Astrocyte (in vitro differentiated cells and primary cell): Measurements from ENCODE around the gene KHK. TPM values are rescaled to one million over a fixed set of nuclear protein-coding genes. Genes with fewer than 3 reads are reported as not detected.

Source experiments
- DNase-seq: peaks from one replicate; pipeline ENCODE4 v3.0.0-alpha.2; 2010; ENCODE audit warnings: low read depth
- FAIRE-seq: peaks from 2 replicates; lab custom pipeline; 2011; peaks lifted over from hg19 to GRCh38; lab: Jason Lieb, UNC
- H2AFZ ChIP-seq: 2 replicates; pipeline ENCODE4 v1.6.0; 2012; ENCODE audit warnings: low read depth, low read length, inconsistent platforms
- H3K27ac ChIP-seq: 2 replicates; pipeline ENCODE4 v1.5.1; 2011; ENCODE audit warnings: low read depth, low read length, inconsistent platforms
- H3K27me3 ChIP-seq: 2 replicates; pipeline ENCODE4 v1.6.0; 2011; ENCODE audit warnings: low read length, inconsistent platforms; ENCODE audit not compliant: insufficient read depth
- H3K36me3 ChIP-seq: 2 replicates; pipeline ENCODE4 v1.5.1; 2011; ENCODE audit warnings: low read length, inconsistent platforms; ENCODE audit not compliant: insufficient read depth
- H3K4me1 ChIP-seq: 2 replicates; pipeline ENCODE4 v1.5.1; 2011; ENCODE audit warnings: low read length, inconsistent platforms; ENCODE audit not compliant: insufficient read depth
- H3K4me2 ChIP-seq: 2 replicates; pipeline ENCODE4 v1.6.0; 2012; ENCODE audit warnings: low read length, inconsistent platforms
- H3K4me3 ChIP-seq: 2 replicates; pipeline ENCODE4 v1.5.1; 2011; ENCODE audit warnings: low read depth, mild to moderate bottlenecking, low read length, inconsistent platforms; ENCODE audit not compliant: insufficient read depth
- H3K79me2 ChIP-seq: 2 replicates; pipeline ENCODE4 v1.6.0; 2012; ENCODE audit warnings: mild to moderate bottlenecking, low read length, inconsistent platforms; ENCODE audit not compliant: insufficient read depth
- H3K9ac ChIP-seq: 2 replicates; pipeline ENCODE4 v1.6.0; 2012; ENCODE audit warnings: mild to moderate bottlenecking, low read length, inconsistent platforms
- H3K9me3 ChIP-seq: 2 replicates; pipeline ENCODE4 v1.5.1; 2012; ENCODE audit warnings: low read depth, mild to moderate bottlenecking, low read length, inconsistent platforms; ENCODE audit not compliant: insufficient read depth
- H4K20me1 ChIP-seq: 2 replicates; pipeline ENCODE4 v1.6.0; 2012; ENCODE audit warnings: low read length, inconsistent platforms; ENCODE audit not compliant: insufficient read depth
- H3K27ac Mint-ChIP-seq: one replicate; pipeline ENCODE4 v1.8.0; 2021; ENCODE audit warnings: mild to moderate bottlenecking, mixed read lengths; ENCODE audit not compliant: unreplicated experiment
- H3K27me3 Mint-ChIP-seq: one replicate; pipeline ENCODE4 v1.8.0; 2021; ENCODE audit warnings: low read depth, mixed read lengths; ENCODE audit not compliant: unreplicated experiment
- H3K36me3 Mint-ChIP-seq: one replicate; pipeline ENCODE4 v1.8.0; 2021; ENCODE audit warnings: low read depth, mixed read lengths; ENCODE audit not compliant: unreplicated experiment
- H3K4me1 Mint-ChIP-seq: one replicate; pipeline ENCODE4 v1.8.0; 2021; ENCODE audit warnings: low read depth, mixed read lengths; ENCODE audit not compliant: unreplicated experiment
- H3K4me3 Mint-ChIP-seq: one replicate; pipeline ENCODE4 v1.8.0; 2021; ENCODE audit warnings: mild to moderate bottlenecking, moderate library complexity, mixed read lengths; ENCODE audit not compliant: unreplicated experiment
- H3K9me3 Mint-ChIP-seq: one replicate; pipeline ENCODE4 v1.8.0; 2021; ENCODE audit warnings: mild to moderate bottlenecking, mixed read lengths; ENCODE audit not compliant: unreplicated experiment
- CTCF ChIP-seq: IDR thresholded peaks from 2 replicates; pipeline ENCODE4 v1.5.1; 2011; ENCODE audit warnings: low read depth, mild to moderate bottlenecking, inconsistent platforms, low read length, moderate library complexity; ENCODE audit not compliant: insufficient read depth
- EZH2 ChIP-seq: IDR thresholded peaks from 2 replicates; pipeline ENCODE4 v1.6.1; 2012; ENCODE audit warnings: mild to moderate bottlenecking, low read length, inconsistent platforms; ENCODE audit not compliant: insufficient read depth
- total RNA-seq: library from RNA; stranded (reverse); gene quantifications from 2 replicates; pipeline ENCODE4 v1.2.1, GENCODE V29; 2021

KHK gene
- total RNA-seq, 1 donor from 2014 or later, result 0.95 TPM

- Histone ChIP-seq H3K79me2 (no peaks in the 10 kb centered on the region), H3K4me3 (no peak overlapping the region), H3K9me3 (peaks cover 4% of the 10 kb centered on the region), H4K20me1 (no peaks in the 10 kb centered on the region), H3K27ac (no peak overlapping the region), H3K4me1 (no peaks in the 10 kb centered on the region), H3K4me2 (no peak overlapping the region), H3K9ac (no peak overlapping the region), H2AFZ (no peak overlapping the region), H3K27me3 (peaks cover 13% of the 10 kb centered on the region), H3K36me3 (no peaks in the 10 kb centered on the region)
- Mint-ChIP-seq H3K36me3 (no peaks in the 10 kb centered on the region), H3K4me1 (no peaks in the 10 kb centered on the region), H3K27me3 (peaks cover 21% of the 10 kb centered on the region), H3K4me3 (no peak overlapping the region), H3K9me3 (peaks cover 2% of the 10 kb centered on the region), H3K27ac (no peak overlapping the region)
- FAIRE-seq (no peak), DNase-seq (no peak)
- no peak for TF ChIP-seq CTCF
- TF ChIP-seq EZH2, result no peak
These were observed 56.7 kb downstream of the KHK start for GRCh38 chr2:27143285-27143684.

GRCh38 chr2:27145682-27146081, 59.1 kb downstream of the KHK start:
- no peaks in the 10 kb centered on the region for H3K4me1 ChIP-seq
- DNase-seq (no peak), FAIRE-seq (no peak)
- H3K4me2 ChIP-seq, result no peak overlapping the region
- TF ChIP-seq CTCF, result no peak
- no peak for TF ChIP-seq EZH2
- H3K9me3 Mint-ChIP-seq, result peaks cover 2% of the 10 kb centered on the region
- H3K36me3 Mint-ChIP-seq, result no peaks in the 10 kb centered on the region
- H3K4me3 ChIP-seq, result no peak overlapping the region
- peaks cover 28% of the 10 kb centered on the region for H3K27me3 Mint-ChIP-seq
- no peak overlapping the region for H3K27ac Mint-ChIP-seq
- no peaks in the 10 kb centered on the region for H3K79me2 ChIP-seq
- peaks cover 13% of the 10 kb centered on the region for H3K27me3 ChIP-seq
- H3K9me3 ChIP-seq, result peaks cover 4% of the 10 kb centered on the region
- H3K4me3 Mint-ChIP-seq, result no peak overlapping the region
- H3K9ac ChIP-seq, result no peak overlapping the region
- H4K20me1 ChIP-seq, result no peaks in the 10 kb centered on the region
- no peak overlapping the region for H2AFZ ChIP-seq
- no peaks in the 10 kb centered on the region for H3K36me3 ChIP-seq
- H3K4me1 Mint-ChIP-seq, result no peaks in the 10 kb centered on the region
- H3K27ac ChIP-seq, result no peak overlapping the region

- no peak for FAIRE-seq
- no peak overlapping the region for H3K4me3 Mint-ChIP-seq
- H3K79me2 ChIP-seq, result no peaks in the 10 kb centered on the region
These were observed 61.4 kb downstream of the KHK start for GRCh38 chr2:27147935-27148334.

More at GRCh38 chr2:27147935-27148334, 61.4 kb downstream of the KHK start:
- no peak for DNase-seq
- Histone ChIP-seq H3K4me1 (no peaks in the 10 kb centered on the region), H3K27me3 (peaks cover 13% of the 10 kb centered on the region), H3K9ac (no peak overlapping the region), H3K4me2 (no peak overlapping the region), H2AFZ (no peak overlapping the region), H3K36me3 (no peaks in the 10 kb centered on the region), H3K27ac (no peak overlapping the region), H4K20me1 (no peaks in the 10 kb centered on the region), H3K9me3 (peaks cover 1% of the 10 kb centered on the region), H3K4me3 (no peak overlapping the region)
- no peaks in the 10 kb centered on the region for H3K36me3 Mint-ChIP-seq
- peaks cover 2% of the 10 kb centered on the region for H3K9me3 Mint-ChIP-seq
- no peak for TF ChIP-seq EZH2
- no peak for TF ChIP-seq CTCF
- H3K27me3 Mint-ChIP-seq, result peaks cover 28% of the 10 kb centered on the region
- no peaks in the 10 kb centered on the region for H3K4me1 Mint-ChIP-seq
- no peak overlapping the region for H3K27ac Mint-ChIP-seq
